DOHH2 (cell line): ENCODE measurements around the gene INSYN2B.

Source experiments
- EZH2phosphoT487 ChIP-seq: fragments of 200-600 bp; sonication (generic); IDR thresholded peaks from 2 replicates; pipeline ENCODE4 v1.6.1; 2017; ENCODE audit warnings: borderline replicate concordance, mild to moderate bottlenecking, antibody characterized with exemption, low read length, moderate library complexity, mixed read lengths
- TF ChIP-seq, protein P1 (sequence below): fragments of 200-600 bp; sonication (generic); IDR thresholded peaks from one replicate; pipeline ENCODE4 v1.5.1; 2014; ENCODE audit warnings: antibody characterized with exemption, mild to moderate bottlenecking, low read depth, low read length; ENCODE audit not compliant: poor library complexity, severe bottlenecking

GRCh38 chr5:169960659-169961058 lies 19.6 kb downstream of the INSYN2B start:
- TF ChIP-seq, protein P1, sequence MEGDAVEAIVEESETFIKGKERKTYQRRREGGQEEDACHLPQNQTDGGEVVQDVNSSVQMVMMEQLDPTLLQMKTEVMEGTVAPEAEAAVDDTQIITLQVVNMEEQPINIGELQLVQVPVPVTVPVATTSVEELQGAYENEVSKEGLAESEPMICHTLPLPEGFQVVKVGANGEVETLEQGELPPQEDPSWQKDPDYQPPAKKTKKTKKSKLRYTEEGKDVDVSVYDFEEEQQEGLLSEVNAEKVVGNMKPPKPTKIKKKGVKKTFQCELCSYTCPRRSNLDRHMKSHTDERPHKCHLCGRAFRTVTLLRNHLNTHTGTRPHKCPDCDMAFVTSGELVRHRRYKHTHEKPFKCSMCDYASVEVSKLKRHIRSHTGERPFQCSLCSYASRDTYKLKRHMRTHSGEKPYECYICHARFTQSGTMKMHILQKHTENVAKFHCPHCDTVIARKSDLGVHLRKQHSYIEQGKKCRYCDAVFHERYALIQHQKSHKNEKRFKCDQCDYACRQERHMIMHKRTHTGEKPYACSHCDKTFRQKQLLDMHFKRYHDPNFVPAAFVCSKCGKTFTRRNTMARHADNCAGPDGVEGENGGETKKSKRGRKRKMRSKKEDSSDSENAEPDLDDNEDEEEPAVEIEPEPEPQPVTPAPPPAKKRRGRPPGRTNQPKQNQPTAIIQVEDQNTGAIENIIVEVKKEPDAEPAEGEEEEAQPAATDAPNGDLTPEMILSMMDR = no peak
- TF ChIP-seq EZH2phosphoT487 = no peak
